CD4-positive, alpha-beta T cell treated with Interleukin-17A for 1 hour (primary cell): Measurements from ENCODE around the gene TSKS.

ENCODE experiments used
- DNase-seq: peaks from one replicate; pipeline ENCODE4 v3.0.0-alpha.2; 2020

TSKS gene

DNA sequence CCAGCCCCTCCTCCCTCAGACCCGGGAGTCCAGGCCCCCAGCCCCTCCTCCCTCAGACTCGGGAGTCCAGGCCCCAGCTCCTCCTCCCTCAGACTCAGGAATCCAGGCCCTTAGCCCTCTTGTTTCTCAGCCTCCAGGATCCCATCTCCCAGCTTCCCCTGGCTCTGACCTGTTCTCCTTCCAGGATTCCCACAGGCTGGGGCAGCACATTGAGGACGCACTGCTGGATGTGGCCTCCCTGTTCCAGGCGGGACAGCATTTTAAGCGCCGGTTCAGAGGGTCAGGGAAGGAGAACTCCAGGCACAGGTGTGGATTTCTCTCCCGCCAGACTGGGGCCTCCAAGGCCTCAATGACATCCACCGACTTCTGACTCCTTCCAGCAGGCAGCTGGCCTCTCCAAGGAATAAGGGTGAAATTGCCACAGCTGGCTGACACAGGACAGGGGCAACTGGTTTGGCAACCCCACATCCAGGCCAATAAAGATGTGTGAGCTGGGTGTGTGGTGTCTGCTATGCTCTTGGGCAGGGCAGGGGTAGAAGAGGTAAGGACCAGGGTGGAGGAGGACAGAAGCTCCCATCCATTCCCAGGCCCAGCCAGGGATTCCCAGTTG lies 49.8 kb downstream of the TSKS start:
- no peak for DNase-seq

DNA sequence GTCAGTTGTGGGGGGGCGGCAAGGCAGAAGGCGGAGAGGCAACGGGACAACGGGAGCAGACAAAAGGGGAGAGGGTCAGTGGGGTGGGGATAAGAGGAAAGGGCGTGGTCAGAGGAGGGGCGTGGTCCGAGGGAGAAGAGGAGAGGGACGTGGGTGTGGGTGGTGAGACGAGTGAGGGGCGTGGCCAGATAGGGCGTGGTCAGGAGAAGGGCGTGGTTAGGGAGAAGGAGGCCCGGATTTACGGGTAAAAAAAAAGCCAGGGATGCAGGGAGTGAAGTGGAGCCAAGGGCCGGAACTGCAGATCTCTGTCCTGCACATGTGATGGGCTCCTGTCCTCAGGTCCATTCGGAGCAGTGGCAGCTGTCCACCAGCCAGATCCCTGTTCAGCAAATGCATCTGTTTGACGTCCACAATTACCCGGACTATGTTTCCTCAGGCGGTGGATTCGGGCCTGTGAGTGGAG lies 50.7 kb downstream of the TSKS start:
- no peak for DNase-seq

GRCh38 chr19:49710372-49710951 lies 52.6 kb downstream of the TSKS start:
- DNase-seq = no peak

DNA sequence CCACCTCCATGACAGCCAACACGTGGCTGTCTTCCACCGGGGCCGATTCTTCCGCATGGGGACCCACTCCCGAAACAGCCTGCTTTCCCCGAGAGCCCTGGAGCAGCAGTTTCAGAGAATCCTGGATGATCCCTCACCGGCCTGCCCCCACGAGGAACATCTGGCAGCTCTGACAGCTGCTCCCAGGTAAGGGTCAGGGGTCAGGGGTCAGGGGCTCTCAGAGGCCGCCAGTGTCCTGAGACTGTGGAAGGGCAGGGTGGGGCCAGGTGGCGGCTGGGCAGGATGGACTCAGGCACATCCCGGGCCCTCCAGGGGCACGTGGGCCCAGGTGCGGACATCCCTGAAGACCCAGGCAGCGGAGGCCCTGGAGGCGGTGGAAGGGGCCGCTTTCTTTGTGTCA lies 57.2 kb downstream of the TSKS start:
- no peak for DNase-seq

- no peak for DNase-seq
Measured at GRCh38 chr19:49704888-49705642, 58.0 kb downstream of the TSKS start.

- no peak for DNase-seq
Measured at GRCh38 chr19:49701271-49701786, 61.8 kb downstream of the TSKS start.

DNA sequence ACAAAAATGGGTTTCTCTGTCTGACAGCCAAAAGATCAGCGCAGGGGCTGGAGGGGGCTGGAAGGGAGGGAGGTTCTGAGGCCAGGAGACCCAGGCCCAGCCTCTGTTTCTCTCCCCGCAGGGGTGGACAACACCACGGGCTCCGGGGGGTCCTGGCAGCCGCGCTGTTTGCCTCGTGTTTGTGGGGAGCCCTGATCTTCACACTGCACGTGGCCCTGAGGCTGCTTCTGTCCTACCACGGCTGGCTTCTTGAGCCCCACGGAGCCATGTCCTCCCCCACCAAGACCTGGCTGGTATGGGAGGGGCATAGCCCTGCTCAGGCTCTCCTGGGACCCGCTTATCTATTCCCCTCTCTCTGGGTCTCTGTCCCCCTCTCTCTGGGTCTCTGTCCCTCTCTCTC lies 62.5 kb downstream of the TSKS start:
- DNase-seq = no peak

DNA sequence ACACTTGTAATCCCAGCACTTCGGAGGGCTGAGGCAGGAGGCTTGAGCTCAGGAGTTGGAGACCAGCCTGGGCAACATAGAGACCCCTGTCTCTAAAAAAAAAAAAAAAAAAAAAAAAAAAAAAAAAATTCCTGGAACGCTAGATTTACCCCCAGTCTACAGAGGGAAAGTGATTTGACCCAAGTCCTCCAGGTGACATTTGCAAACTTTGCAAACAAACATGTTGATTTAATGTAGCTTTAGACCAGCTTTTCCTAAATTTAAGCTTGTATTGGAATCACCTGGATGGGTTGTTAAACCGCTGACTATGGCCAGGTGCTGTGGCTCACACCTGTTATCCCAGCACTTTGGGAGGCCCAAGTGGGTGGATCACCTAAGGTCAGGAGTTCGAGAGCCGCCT lies 63.7 kb downstream of the TSKS start:
- DNase-seq = no peak

GRCh38 chr19:49696865-49697264 lies 66.2 kb downstream of the TSKS start:
- no peak for DNase-seq

DNA sequence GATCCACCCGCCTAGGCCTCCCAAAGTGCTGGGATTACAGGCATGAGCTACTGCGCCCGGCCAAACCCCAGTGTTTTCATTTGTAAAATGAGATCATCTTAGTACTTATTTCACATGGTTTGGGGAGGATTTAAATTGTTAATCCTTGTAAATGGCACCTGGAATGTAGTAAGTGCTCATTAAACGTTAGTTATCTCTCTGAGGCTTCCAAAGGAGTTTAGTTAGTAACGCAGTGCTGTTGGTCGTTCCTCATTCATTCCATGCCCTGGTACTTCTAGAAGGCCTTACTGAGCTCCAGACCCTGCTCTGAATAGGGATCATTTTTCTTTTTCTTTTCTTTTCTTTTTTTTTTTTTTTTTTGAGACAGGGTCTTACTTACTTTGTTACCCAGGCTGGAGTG lies 67.0 kb downstream of the TSKS start:
- DNase-seq = no peak

DNA sequence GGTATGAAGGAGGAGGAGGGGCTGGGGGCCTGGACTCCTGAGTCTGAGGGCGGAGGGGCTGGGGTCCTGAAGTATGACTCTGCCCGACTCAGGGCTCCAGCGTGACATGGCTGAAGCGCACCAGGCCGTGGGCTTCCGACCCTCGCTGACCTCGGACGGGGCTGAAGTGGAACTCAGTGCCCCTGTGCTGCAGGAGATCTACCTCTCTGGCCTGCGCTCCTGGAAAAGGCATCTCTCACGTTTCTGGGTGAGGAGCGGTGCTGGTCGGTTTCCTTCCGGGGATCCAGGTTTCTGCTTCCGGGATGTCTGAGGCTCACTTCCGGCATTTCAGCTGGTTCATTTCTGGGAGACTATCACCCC lies 71.0 kb downstream of the TSKS start:
- no peak for DNase-seq

DNA sequence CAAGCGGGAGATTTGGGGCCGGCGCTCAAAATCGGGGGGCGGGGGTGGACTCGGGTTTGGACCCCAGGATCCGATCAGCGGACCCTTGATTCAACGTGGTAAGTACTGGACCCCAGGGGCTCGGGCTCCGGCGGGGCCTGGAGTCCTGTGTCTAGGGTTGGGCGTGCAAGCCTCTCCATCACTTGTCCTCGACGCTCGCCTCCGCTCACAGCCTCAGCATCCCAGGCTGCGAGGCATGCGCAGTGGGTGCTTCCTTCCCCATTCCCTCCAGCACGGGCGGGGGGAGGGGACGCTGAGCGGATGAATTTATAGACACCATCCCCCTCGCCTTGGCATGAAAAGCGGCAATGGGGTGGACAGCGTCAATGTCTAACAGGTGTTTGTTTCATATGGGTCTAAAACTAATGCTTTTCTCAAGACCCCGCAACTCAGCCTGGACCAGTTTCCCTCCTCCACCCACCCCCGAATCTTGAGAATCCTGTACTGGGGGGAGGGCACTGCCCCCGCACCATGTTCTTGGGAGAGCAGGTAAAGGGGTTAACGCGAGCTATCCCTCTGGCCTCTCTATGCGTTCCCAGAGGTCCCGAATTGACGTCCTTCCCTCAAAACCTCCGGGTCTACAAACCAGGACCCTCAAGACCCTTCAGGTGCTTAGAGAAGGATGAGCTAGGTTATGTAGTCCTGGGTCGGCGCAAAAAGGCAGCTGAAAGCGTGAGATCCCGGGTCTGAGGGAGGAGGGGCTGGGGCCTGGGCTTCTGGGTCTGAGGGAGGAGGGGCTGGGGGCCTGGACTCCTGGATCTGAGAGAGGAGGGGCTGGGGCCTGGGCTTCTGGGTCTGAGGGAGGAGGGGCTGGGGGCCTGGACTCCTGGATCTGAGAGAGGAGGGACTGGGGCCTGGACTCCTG lies 71.6 kb downstream of the TSKS start:
- no peak for DNase-seq

GRCh38 chr19:49690656-49691242 lies 72.4 kb downstream of the TSKS start, which contains the start of gene CPT1C:
CPT1C (plus strand) TSS chr19:49691116; CDS start chr19:49692253, 1,137 bp downstream.
- peak; percentile 69 for DNase-seq

GRCh38 chr19:49690079-49690655 lies 72.9 kb downstream of the TSKS start:
- DNase-seq = no peak
